ENCODE data around the gene FBN1.

The FBN1 gene

DNA sequence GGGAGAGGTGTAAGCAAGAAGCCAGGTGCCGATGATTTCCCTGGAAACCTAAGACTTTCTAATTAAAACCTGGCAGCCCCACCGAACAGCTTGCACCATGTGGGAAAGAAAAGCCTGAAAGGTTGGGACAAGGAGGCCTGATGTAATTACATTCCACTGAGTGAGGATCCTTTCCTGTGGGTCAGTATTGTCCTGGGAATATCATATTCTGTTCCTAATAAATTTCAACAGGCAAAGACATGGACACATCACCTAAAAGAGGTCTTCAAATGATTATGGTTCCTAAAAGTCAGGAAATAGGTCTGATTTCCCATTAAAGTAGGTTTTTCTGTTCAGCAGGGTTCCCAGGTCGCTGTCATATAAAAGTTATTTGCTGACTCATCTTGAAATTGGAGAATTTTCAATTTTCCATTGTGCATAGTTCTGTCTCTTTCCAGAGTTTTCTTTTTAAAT is 255.8 kb downstream of the FBN1 start:
- no peak for DNase-seq

DNA sequence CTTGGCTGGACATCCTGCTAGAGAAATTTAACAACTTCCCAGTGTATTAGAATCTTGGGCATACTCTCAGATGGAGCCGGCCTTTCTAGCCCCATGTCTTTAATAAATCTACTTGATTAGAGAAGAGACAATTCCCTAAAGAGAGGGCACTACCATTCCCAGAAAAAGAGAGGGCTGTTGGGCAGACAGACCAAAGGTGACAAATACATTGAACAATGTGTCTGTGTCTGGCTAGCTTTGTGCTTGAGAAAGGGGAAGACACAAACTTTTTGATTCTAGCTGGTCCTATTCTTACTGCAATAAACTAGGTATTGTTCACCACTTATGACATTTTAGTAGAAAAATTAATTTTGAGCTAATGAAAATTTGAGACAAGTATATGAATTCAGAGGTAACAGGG is 256.6 kb downstream of the FBN1 start:
- DNase-seq: no peak

DNA sequence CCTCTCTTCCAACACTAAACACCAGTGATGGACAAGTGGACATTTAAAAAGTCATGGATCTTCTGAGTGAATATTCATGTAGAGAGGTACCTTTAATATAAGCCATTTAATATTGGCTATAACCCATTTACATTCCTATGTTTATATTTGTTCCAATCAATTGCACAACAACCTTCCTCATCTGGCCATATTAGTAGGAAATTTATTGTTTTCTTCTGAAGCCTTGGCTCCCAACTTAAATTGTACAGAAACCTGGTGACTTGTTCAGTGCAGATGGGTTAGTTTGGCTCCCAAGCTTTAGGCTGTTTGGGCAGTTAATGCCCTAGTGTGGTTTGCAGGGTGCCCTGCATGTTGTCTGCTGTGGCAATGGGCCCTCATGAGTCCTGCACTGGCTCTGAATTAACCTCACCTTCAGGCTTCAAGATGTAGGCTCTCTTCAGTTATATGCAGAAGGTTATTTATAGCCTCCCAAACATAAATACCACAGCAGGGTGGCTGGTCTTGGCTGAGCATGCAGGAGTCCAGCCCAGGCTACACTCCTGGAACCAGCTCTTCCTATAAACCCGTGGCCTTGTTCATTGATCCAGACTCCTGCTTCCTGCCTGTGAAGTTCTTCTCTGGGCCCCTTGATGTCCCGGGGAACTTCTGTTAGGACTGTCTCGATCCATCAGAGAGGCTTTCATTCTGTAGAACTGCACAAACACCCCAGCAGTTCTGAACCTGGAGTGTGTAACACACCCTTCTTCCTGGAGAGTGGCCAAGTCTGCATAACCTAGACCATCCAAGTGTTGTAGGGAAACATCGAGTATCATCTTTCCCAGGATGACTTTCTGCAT is 257.3 kb downstream of the FBN1 start:
- no peak for DNase-seq

DNA sequence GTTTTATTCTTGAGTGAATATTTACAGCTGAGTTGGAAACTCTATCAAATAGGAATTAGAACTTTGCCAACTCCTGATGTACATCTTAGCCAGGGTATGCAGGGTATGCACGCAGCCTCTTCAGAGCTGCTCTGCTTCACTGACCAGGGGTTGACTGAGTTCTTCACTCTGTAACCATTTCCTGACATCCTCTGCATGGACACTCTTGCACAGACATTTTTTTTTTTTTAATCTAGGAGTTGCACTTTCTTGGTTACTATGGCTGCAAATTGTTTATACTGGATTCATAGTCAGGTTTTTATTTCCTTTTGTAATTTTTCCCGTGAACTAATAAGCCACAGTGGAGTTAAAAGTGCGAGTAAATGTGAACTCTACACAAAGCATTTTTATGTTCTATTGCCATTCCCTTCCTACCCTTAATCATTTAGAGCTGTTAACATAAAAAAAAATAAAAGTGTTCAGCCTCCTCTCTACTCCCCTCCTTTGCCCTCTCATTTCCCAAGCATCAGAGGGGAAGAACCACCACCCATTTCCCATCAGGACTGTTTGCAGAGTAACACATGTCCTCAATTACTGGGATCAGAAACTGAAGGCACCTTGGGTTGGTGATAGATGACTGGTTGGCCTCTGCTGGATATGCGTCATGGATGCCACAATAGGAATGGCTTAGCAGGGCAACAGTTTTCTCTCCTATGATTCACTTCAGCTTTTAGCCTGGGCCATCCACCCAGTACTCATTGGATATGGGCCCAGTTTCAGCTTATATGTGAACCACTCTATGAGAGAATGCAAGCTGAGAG is 260.3 kb downstream of the FBN1 start:
- no peak for DNase-seq

DNA sequence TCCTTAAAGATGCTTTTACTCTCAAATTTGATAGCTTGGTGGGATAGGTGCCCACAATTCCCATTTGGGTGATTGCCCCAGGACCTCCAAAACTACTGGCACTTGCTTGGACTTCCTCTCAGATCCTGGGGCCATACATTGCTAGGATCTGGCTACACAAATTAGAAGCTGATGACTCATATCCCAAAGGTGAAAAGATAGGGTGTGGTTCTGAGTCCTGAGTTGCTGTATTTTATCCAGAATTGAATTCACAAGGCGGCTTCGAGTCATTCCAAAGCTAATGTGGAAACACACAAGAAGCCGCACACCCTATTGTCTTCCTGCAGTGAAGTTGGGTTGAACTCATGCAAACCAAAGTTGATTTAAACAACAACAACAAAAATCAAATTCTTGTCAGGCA is 260.9 kb downstream of the FBN1 start:
- DNase-seq: no peak

DNA sequence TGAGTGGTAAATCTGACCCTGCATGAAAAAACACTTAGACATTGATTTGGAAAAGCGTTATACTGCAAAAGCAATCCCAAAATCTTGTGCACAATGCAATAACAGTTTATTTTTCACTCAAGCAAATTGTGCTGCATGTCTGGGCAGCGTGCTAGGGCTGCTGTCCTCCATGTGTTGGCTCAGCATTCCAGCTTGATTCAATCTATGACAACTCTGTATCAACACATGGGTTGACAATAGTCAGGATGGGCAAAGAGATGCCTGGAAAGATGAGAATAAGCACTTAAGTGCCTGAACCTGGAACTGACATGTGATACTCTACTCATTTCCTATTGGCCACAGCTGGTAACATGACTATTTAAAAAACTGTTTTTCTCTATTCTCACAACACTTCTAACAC is 262.5 kb downstream of the FBN1 start:
- no peak for DNase-seq

DNA sequence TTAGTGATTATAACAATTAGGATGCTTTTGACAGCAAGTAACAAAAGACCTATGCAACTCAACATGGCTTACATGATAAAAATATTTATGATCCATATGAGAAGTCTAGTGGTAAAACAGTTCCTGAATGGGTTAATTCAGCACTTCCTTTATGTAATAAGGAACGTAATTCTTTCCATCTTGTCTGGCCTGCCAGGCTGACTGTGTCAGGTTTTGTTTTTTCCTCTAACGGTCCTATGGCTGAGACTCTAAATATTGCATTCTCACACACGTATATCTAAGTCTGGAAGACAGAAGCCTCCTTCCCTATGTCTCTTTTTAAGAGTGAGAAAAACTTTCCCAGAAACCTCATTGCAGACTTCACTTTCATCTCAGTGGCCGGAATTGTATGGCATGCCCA is 263.6 kb downstream of the FBN1 start:
- DNase-seq: no peak

DNA sequence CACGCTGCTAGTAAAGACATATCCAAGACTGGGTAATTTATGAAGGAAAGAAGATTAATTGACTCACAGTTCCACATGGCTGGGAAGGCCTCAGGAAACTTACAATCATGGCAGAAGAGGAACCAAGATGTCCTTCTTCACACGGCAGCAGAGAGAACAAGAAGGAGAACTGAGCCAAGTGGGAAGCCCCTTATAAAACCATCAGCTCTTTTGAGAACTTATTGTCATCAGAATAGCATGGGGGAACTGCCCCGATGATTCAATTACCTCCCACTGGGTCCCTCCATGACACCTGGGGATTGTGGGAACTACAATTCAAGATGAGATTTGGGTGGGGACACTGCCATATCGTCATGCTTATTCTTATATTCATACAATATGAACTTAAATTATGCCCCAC is 265.3 kb downstream of the FBN1 start:
- no peak for DNase-seq

DNA sequence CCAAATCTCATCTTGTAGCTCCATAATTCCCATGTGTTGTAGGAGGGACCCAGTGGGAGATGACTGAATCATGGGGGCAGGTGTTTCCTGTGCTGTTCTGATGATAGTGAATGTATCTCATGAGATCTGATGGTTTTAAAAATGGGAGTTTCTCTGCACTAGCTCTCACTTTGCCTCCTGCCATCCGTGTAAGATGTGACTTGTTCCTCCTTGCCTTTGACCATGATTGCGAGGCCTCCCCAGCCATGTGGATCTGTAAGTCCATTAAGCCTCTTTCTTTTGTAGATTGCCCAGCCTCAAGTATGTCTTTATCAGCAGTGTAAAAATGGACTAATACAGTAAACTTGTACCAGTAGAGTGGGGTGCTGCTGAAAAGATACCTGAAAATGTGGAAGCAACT is 269.7 kb downstream of the FBN1 start:
- no peak for DNase-seq

DNA sequence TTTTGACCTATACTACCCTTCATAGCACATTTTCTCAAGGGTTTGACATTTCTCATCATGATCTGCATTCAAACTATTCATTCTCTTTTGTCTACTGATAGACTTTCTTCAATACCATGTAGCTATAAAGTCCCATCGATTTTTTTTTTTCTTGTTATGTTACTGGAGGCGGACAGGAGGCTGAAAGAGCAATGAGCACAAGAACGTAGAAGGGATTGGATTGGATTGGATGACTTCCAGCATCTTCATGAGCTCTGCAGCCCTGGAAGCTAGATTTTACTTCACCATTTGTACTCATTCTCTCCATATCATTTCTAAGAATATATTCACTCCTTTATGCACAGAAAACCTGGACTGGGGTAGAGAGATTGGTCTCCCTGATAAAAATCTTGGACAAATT is 271.0 kb downstream of the FBN1 start:
- DNase-seq: no peak

DNA sequence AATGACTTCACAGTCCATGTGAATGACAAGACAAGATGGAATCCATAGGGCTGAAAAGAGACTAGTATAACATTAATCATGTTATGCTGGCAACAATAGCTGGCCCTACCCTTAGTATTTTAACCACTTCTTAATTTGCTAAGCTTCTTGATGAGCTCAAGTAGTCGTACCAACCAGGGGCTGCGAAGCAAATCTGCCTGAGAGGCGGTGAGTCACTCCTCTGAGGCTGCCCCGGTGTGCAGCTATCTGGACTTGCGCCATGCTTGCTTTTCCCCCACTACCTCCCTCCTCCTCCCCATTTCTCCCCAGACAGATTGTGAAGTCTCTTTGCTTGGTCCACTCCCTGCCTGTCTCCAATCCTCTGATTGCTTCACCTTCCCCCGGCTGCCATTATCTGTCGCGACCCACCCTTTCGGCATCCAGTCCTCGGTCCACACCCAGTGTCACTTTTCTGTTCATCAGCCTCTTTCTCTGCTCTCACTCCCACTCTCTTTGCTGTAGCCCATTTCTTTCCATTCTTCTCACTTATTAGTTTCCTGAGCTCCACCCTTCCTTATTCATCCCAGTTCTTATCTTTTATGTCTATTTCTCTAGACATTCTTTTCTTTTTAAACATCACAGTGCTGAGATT is 271.6 kb downstream of the FBN1 start:
- no peak for DNase-seq

DNA sequence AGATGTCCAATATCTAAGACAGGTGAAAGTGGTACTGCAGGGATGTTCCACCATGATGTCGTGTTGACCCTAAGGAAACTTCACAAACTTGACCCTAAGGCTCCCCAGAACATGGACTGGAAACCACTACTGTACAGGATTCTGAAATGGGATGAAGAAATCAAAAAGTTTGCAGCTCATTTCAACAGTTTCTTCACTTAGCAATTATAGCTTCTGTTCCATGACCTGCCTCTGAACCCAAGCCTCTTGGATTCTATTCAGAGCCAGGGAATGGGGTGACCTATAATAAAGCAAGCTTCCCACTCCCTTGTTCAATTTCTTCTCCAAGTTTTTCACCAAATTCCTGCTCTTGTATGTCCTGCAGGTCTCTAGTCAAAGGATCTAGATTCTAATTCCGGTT is 273.5 kb downstream of the FBN1 start:
- DNase-seq: no peak

DNA sequence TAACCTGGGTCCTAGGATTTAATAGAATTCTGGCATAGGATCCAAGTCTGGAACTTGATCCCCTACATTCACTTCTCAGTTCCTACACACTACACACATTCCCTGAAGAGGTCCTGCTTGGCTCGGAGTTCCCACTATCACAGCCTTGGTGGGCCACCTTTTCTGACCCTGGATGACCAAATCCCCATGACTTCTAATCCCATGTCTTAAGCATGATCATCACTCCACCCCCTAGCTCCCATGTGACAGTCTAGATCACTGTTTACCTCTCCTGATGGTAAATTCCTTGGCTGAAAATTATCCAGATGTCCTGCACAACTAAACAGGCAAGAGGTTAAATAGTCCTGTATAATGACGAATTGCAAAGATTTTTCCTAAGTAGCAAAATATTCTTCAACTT is 274.0 kb downstream of the FBN1 start:
- DNase-seq: no peak

DNA sequence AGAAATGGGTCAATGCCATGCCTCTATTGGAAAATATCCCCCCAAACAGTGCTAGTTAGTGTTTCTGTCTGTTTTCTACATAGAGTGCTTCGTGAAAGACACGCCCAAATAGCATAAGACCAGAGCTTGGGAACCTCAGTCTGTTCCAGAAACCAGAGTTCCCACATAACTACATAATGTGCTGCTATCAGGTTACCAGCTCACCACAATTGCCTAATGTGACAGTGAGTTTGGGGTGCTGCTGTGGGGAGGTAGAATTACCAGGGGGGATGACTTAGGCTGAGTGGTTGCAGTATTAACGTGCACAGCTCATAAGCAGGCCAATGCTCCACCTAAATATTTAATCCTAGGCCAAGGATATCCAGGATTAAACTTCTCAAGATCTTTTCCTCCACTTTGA is 275.0 kb downstream of the FBN1 start:
- no peak for DNase-seq

DNA sequence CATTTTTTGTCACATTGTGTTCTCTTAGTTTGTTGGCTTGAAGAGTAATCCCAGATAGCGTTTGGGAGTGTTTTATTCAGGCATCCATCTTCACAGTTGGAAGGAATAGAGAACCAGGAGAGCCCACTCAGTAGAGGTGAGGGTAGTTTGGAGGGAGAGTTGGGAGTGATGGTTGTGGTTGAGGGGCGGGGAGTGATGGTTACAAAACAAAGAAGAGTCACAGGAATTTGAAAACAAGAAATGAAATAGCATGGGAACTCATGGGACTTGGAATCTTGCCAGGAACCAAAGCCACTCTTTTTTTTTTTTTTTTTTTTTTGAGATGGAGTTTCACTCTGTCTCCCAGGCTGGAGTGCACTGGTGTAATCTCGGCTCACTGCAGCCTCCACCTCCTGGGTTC is 278.0 kb downstream of the FBN1 start:
- DNase-seq: no peak

DNA sequence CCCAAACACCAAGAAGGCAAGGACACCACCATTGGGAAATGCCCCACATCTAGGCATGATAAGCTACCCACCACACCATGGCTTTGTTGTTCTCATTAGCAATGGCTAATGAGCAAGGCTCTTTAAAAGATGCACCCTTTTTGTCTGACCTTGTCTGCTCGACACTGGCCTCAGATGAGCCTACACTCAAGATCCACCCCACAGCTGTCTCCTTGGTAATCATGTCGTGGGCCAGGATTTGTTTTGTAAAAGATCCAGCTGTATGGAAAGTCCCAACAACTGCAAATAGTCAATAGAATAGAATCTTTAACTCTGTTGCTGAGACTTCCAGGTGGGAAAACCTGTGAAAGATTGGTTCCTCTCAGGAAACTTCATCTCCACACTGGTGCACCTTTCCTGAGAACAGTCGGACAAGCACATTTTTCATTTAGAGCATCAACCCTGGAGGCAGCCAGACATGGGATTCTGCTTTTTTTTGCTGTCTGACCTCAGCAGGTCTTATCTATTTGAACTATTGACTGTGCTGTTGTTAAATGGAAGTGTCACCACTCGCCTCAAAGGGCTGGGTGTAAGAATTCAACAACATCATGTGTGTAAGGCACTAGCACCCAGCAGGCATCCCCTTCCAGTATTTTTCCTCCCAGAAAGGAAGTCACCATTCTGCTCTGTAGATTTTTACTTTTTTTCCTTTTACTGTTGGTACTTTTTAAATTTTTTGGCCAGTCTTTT is 278.8 kb downstream of the FBN1 start:
- no peak for DNase-seq

DNA sequence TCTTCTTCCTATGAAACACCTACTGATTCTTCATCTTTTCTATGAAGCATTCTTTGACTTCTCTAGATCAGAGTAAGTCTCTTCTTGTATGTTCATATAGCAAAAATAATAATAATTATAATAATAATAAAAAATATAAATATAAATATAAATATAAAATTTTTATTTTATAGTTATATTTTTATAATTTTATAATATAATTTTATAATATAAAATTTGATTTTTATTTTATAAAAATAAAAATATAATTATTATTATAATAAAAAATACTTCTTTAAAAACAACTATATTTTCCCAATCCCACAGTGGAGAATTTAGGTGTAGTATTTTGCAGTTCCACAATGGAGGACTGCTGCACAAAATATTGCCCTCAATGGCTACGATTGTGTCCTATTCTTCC is 279.9 kb downstream of the FBN1 start:
- no peak for DNase-seq

DNA sequence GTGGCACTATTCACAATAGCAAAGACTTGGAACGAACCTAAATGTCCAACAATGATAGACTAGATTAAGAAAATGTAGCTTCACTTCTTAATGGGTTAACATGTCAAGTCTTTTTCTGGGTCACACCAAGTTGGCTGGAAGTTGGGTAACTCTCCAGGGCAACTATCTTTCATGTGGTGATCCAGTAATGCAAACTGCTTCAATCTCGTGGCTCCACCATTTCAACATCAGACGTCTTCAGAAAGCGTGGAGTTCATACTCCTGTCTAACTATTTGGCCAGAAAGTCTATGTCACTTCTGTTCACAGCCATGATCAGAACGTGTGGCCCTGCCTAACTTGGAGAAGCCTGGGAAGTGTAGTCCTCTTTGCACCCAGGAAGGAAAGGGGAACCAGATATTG is 282.0 kb downstream of the FBN1 start:
- no peak for DNase-seq

DNA sequence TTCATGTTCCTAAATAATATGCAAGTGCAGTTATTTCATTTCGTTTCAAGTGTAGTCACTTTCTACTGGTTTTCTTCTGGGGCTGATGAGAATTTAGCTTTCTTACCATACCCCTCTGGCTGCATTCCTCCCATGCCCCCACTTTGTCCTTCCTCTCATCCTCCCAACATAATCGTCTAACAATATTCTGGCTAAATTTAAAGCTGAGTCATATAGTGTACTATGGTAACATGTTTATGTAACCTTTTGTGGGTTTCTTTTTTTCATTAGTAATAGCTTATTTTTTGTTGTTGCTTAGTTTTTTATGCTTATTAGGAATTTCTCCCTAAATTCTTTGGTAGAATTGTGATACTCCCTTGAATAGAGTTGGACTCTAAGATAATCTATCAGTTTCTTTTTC is 283.8 kb downstream of the FBN1 start:
- DNase-seq: no peak

DNA sequence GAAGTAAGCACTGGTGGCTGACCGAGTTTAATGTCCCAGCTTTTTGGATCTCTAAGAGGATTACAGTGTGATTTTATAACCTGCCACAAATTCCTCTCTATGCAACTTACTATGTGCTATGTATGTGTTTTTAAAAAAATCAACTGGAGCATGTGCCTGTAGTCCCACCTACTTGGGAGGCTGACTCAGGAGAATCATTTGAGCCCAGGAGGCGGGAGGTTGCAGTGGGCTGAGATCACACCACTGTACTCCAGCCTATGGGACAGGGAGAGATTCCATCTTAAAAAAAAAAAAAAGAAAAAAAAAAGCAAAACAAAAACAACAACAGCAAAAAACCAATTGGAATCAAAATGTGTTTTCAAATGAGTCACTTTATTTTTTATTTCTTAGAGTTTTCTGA is 284.7 kb downstream of the FBN1 start:
- no peak for DNase-seq

Data from T-helper 2 cell (primary cell).